Measurements from ENCODE around the gene CORO1C.

CORO1C gene

DNA sequence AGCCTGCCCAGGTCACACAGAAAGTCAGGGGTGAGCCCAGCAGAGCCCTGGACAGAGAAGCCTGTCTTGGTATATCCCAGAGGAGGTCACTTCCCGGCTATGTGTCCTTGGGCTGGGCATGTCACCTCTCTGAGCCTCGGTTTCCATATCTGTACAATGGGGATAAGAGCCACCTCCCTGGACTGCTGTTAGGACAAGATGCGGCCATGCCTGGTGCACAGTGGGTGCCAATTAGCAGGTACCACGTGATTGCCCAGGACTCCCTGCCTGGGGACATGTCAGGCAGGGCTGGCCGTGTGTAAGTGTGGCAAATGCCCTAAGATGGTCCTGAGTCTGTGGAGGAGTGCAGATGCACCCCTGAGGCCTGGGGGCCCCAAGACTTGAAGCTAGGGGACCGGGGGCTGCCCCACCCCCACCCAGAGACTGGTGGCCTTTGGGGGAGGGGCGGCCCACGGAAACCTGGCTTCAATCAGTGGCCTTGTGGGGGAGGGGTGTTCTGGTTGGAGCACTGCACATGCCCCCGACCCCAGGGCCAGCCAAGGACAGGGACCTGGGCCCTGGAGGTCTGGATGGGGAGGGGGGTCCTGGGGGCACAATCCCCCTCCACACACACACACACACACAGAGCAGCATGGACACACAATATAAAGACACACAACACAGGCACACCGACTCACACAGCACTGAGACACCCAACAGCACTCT is 134.3 kb downstream of the CORO1C start:
- Histone ChIP-seq H3K27me3 (ENCODE audit: insufficient read depth, low read depth, severe bottlenecking) (no peaks in the 10 kb centered on the region), H3K27ac (no peak overlapping the region), H3K36me3 (no peaks in the 10 kb centered on the region), H3K4me3 (ENCODE audit: low read depth, low read length) (no peak overlapping the region), H3K9me3 (ENCODE audit: severe bottlenecking) (no peaks in the 10 kb centered on the region)
- DNase-seq: no peak
- no peak for TF ChIP-seq CTCF (IDR thresholded peaks at IDR 0.05; ENCODE audit: low read depth, low read length)

DNA sequence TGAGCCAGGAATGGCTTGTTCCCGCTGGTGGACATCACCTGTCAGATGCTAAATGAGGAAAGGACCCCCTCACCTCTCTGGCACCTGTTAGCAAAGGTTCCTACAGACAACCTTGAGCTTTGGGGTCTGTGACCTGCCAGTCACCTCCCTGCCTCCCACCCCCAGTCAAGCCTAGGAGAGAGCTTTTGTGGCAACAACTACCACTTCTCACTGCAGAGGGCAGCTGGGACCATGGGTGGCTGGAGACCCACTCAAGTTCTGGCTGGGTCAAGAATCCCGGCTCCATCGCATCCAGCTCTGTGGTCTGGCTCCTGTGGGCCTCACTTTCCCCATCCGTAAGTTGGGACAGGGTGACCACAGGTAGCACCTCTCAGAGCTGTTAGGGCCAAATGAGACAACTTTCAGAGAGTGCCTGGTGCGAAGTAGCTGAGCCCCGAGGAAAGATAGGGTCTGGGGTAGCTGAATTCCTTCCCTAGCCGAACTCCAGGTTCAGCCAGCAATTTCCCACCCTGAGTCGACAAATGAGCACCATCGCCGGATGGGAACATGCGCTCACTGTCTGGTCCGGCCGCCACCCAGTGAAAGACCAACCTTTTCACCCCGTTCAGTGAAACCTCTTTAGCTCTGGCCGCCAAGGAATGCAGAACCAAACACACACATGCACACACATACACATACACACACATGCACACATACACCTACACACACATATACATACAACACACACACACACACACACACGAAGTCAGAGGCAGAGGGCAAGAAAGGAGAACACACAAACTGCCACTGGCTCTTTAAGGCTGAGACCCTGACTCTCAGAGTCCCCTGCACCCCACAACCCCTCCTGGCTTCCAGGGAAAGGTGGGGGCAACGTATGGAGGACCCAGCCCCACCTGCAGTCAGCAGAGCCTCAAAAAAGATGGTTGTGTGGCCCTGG is 135.3 kb downstream of the CORO1C start:
- Histone ChIP-seq H3K27ac (no peak overlapping the region), H3K4me3 (ENCODE audit: low read depth, low read length) (no peak overlapping the region)

More for the DNA sequence above, 135.3 kb downstream of the CORO1C start:
- DNase-seq: no peak
- no peaks in the 10 kb centered on the region for H3K9me3 ChIP-seq (ENCODE audit: severe bottlenecking)
- no peaks in the 10 kb centered on the region for H3K36me3 ChIP-seq
- no peaks in the 10 kb centered on the region for H3K27me3 ChIP-seq (ENCODE audit: insufficient read depth, low read depth, severe bottlenecking)
- no peak for TF ChIP-seq CTCF (IDR thresholded peaks at IDR 0.05; ENCODE audit: low read depth, low read length)

Measured in WERI-Rb-1 (cell line).